GM18498 (cell line): ENCODE data around the gene NTF3.

Source experiments
- ATAC-seq: cut with Tn5 transposase; IDR thresholded peaks from one replicate; pipeline ENCODE4 v1.9.1; 2021; ENCODE audit warnings: mild to moderate bottlenecking, moderate library complexity; ENCODE audit not compliant: unreplicated experiment

The NTF3 gene

GRCh38 chr12:5432011-5432400 is at the start of gene NTF3:
Gene NTF3 (plus strand): TSS chr12:5432108. CDS start chr12:5432325, 217 bp downstream.
- no peak for ATAC-seq

DNA sequence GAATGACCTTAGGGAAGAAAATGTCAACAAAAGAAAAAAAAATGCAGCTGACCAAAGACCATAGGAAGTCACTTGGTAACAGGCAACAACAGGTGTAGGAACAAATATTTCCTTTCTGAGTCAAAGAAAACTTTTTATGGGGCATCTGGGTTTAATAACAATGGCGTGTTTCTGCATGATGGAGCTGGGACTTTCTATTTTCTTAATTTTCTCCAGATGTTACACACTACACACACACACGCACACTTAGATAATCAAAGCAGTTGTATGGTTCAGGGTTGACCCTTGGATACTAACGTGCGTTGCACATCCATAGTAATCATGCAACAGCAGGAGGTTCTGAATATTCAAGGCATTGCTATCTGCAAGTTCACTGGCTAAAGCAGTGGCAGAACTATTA is 47.9 kb upstream of the NTF3 start:
- ATAC-seq: no peak

DNA sequence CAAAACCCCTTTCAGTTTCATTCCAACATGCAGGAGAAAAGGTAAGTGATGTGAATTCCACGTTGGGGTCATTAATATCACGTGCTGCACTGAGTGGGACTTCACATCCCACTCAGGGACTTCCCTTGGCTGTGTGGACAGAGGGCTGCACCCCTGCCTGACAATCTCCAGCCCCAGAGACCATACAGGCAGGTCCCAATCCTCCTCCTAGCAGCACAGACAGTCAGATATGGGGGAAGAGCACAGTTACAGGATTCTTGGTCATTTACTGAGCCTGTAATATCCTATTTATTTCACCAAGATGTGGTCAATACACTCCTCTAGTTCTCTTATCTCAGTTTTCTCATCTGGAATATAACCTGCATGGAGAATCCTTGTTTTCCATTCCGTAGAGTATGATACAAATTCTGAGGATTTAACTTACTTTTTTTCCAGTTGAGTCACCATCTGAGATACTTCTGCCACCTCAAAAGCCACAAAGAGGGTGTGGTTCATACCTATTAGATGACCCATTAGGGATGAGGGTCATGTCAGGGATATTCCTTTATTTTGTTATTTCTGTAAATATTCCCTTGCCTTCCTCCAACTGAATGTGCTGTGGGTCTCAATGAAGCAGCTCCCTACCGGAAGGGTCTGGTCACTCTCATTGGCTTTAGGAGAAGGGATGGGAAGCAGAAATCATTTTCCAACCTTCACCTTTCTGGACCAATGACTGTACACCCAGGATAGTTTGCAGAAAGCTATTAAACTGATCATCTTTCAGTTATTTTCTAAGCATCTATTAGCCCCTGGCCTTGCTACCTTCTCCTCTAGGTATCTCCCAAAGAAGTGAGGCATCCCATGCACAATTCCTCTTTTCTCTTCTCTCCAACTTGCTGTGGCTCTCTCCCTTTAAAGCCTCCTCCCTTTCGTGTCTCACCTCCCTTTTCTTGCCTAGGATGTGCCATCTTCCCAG is 43.0 kb upstream of the NTF3 start:
- no peak for ATAC-seq

DNA sequence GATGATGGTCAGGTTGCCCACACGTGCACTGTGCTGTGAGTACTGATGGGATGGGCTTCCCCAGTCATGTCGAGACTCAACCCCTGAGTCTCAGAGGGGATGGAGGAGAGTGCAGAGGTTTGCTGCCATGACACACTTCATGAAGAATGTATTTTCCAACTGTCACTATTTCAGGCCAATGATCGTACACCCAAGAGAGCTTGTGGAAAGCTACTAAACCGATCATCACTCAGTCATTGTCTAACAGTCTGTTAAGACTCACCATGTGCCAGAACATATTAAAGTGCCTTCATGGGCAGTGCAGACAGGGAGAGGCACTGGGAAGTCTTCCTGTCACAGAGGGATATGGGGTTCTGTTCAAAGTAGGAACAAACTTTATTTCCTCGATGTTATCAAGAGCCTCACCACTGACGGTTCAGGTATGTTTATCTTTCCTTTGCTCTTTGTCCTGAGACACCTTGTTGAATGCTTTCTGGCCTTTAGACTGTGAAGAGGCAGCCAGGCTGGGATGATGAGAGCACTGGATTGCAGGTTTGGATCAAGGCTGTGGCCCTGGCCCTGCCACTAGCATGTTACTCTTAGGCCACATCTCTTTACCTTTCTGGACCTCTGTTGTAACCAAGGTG is 41.6 kb upstream of the NTF3 start:
- no peak for ATAC-seq

- ATAC-seq: no peak
Observed at GRCh38 chr12:5391653-5392052, 40.3 kb upstream of the NTF3 start.

- no peak for ATAC-seq
Observed at GRCh38 chr12:5392961-5393360, 38.9 kb upstream of the NTF3 start.

- no peak for ATAC-seq
Observed at GRCh38 chr12:5395443-5396271, 36.3 kb upstream of the NTF3 start.

- no peak for ATAC-seq
Observed at GRCh38 chr12:5396541-5396940, 35.4 kb upstream of the NTF3 start.

DNA sequence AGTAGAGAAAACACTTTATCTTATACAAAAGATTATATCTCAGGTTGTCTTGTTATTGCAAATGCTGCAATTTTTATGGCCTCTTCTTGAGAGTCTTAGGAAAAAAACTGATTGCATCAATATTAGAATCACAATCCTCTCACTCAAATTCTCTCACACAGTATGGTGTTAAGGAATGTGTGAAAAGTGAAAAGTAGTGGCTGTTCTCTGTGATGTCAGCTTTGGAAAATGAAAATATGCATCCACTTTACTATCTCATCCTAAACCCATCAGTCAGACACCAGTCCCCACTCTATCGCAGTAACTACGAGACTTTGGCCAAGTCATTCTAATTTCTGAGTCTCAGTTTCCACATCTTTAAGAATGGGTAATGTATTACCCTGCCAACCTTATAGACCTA is 32.6 kb upstream of the NTF3 start:
- ATAC-seq: no peak

- ATAC-seq: no peak
Observed at GRCh38 chr12:5402009-5402935, 29.6 kb upstream of the NTF3 start.

GRCh38 chr12:5403411-5403810 is 28.5 kb upstream of the NTF3 start:
- ATAC-seq: no peak

DNA sequence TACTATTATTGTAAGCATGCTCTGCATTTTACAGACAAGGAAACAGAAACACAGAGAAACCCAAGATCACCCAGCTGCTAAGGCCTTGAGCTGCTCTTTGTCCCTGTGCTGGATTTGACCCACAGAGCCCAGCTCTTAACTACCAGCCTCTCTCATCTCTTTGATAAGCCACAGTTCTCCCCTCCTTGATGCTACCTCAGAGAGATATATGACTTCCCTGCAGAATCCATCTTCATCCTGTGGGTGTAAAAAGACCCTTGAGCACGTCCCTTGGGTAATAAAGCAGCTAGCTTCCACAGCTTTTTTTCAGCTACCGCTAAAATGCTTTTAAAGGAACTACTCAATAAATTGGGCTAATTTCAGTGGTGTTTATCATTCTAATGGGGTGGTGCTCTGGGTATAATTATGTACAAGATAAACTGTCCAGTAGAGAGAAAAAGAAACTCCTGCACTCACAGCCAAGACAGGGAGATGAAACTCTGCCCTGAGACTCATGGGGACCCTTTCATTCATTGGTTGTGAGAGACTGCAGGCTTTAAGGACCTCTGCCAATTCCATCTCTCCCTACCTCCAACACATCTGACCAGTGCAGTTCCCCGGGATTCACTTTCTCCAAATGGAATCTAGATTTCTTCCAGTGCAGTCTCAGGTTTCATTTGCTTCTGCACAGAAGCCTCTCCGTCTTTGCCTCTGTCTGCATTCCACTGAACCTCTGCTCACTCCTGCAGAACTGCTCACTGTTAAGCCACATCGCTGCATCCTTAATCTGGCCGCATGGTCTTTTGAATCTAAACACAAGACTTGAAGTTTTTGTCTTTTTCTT is 24.7 kb upstream of the NTF3 start:
- no peak for ATAC-seq

- ATAC-seq: no peak
Observed at GRCh38 chr12:5409619-5410018, 22.3 kb upstream of the NTF3 start.

- ATAC-seq: no peak
Observed at GRCh38 chr12:5416571-5416970, 15.3 kb upstream of the NTF3 start.

DNA sequence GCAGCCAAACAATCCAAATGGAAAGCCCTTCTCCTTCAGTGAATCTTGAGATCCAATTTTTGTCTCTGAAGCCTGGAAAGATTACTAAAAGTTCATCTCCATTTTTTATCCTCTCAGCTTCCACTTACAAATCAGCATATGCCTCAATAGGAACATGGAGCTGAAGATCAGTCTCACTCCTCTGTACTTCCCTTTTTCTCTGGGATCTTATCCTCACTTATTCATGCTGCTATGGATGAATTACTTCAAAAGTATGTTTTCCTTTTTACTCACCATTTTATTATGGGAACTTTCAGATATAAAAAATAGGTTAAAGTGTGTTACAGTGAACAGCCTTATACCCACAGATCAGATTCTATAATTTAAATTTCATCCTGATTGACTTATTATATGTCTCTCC is 14.4 kb upstream of the NTF3 start:
- ATAC-seq: no peak

DNA sequence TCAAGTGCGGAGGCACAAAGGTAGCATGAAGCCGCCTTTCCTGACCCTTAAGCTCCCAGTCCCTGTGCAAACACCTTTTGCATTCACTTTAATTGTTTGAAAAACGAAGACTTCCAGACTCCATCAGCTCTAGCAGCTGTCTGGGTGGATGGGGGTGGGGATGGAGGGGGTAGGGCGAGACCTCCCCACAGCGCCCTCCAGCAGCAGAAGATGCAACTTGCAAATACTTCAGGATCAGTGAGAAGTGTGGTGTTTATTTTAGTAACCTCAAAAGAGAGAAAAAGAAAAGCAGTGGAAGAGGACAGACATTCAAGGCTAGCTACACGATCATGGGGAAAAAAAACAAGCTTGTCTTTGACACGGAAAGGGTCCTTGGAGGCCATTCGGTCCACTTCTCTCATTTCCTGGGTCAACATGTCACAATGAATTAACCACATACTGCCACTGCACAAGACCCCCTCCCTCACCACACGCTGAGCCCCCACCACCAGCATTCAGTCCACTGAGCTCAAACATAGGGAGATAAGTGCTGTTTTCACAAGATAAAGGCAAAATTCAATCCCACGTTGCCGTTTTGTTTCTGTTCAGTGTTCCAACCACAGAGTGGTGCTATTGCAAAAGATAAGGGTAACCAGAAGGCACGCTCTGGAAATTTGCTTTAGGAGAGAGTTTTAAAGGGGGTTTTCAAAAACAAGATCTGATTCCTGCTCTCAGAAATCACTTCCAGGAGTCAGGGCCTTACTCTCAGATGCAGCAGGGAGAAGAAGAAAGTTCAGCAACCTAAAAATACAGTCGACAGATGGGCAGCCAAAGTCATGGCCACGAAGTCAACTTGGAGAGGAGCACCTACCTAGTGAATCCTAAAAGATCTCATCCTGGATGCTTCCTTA is 3.3 kb upstream of the NTF3 start:
- ATAC-seq: no peak

GRCh38 chr12:5429741-5430557 is 2.0 kb upstream of the NTF3 start:
- no peak for ATAC-seq
